ENCODE measurements around the gene TBX15.
"Not testable (repeated sequence)": the region's sequence is repeated elsewhere in the genome, so short reads cannot be mapped to it uniquely, and the experiment has no call there.

Gene TBX15

DNA sequence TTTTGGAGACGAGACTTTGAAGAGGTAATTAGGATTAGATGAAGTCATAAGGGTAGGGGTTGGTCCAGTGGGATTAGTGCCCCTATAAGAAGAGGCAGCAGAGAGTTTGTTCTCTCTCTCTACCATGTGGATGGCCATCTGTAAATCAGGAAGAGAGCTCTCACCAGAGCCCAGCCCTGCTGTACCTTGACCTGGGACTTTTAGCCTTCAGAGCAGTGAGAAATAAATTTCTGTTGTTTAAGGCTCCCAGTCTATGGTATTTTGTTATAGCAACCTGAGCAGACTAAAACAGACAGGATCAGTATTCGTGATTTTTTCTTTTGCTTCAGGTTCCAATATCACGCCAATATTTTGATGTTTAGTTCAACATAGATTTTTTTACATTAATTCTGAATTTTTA lies 30.0 kb downstream of the TBX15 start:
- DNase-seq = no peak

DNA sequence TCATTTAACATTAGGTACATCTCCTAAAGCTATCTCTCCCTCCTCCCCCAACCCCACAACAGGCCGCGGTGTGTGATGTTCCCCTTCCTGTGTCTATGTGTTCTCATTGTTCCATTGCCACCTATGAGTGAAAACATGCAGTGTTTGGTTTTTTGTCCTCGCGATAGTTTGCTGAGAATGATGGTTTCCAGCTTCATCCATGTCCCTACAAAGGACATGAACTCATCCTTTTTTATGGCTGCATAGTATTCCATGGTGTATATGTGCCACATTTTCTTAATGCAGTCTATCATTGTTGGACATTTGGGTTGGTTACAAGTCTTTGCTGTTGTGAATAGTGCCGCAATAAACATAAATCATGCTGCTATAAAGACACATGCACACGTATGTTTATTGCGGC lies 30.6 kb downstream of the TBX15 start:
- not testable (repeated sequence) for DNase-seq

DNA sequence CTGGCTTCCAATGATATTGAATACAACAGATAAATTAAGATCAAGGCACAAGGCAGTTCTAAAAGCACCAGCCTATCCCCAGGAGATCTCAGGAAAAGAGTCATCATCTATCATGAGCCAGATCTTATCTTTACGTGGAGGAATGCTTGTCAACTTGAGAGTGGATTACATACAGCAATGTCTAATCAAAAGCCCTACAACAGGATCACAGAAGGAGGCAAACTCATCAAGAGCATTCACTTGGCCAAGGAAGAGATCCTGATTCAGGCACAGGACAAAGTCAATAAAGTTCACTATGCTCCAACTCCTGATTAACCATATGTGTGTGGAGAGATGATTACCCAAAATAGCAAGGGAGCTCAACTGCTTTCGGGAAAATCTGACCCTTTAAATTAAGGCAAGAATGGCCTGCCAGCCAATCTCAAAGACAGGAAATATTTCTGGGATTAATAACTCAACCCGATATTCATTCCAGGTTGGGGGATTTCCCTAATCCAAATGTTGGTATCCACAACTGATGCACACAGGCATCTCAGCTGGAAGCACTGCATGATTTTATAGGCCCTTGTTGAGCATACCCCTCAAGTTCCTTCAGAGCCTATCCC lies 33.7 kb downstream of the TBX15 start:
- no peak for DNase-seq

DNA sequence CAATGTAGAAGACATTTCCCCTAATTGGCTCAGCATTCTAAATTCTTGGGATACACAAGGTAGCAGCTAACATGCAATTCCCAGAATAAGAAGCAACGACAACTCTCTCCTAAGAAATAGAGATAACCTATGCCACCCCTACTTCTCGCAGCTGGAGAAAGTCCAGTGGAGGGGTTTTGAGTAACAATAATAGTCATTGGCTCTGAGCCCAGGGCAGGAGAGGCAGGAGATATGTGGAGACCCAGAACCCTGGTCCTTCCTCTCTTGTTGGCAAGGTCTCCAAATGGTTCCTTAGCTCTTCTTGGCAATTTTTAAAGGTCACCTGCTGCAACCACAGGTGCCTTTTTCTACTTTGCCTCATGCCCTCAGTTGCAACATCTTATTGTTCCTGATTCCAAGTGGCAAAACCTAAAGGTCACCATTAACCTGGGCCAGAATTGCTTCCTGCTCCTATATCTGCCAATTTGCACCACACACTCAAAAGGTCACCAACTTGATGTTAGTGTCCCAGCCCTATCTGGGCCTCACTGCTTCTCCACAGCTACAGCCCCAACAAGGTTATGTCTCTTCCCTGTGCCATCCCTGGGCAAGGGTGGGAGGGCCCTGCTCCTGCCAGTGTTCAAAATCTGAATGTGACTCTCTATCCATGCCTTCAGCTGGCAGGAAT lies 36.7 kb downstream of the TBX15 start:
- DNase-seq = no peak

- DNase-seq = no peak
Measured at GRCh38 chr1:118949315-118949714, 38.8 kb downstream of the TBX15 start.

GRCh38 chr1:118948846-118949245 lies 39.3 kb downstream of the TBX15 start:
- no peak for DNase-seq

DNA sequence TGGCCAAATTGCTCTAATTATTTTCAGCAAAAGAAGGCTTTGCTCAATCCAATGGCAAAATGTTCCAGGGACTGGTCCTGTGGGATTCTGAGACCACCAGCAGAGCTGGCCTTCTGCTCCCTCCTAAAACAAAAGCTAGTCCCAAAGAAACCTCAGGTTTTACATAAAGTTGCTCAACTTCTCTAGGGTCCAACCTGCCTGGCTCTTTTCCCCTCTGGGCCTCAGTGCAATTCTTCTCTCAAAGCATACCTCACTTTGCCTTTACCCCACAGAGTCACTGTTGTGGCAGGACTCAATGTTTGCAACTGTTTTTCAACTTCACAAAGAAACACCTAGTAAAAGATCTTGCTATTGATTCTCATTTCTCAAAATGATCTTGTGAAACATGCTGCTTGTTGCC lies 39.8 kb downstream of the TBX15 start:
- DNase-seq = no peak

GRCh38 chr1:118947790-118948189 lies 40.4 kb downstream of the TBX15 start:
- no peak for DNase-seq

DNA sequence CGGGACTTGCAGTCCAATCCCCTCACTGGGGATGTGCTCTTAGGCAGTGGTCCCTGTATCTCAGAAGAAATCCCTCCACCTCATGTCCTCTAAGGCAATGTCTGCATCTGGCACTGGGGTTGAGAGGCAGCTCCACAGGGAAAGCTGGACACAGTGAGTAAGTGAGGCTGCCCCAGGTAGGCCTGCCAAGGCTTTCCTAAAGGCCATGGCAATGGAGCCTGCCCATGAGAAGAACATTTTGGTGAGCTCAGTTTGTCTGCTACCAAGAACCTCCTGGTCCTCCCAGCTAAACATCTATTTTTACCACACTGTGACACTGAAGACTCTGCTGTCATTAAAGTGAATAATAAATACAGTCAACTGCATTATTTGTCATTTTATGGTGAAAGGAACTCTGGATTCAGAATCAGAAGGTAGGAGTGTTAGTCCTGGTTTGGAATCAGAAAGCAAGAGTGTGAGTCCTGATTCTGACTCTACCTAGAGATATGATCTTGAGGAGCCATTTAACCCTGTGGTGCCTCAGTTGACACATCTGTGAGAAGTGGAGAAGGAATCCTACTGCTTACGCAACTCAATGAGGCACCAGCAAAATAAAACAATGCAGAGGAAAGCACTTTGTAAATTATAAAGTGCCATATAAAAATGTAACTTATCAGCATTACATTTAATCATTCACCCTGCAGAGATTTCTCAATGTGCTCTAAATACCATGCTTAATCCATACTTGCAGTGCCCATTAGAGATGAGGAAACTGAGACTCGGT lies 41.0 kb downstream of the TBX15 start:
- no peak for DNase-seq

- DNase-seq = no peak
Measured at GRCh38 chr1:118945489-118945888, 42.7 kb downstream of the TBX15 start.

GRCh38 chr1:118944546-118944945 lies 43.6 kb downstream of the TBX15 start:
- no peak for DNase-seq

GRCh38 chr1:118944133-118944532 lies 44.0 kb downstream of the TBX15 start:
- no peak for DNase-seq

- DNase-seq = no peak
Measured at GRCh38 chr1:118940957-118941356, 47.2 kb downstream of the TBX15 start.

DNA sequence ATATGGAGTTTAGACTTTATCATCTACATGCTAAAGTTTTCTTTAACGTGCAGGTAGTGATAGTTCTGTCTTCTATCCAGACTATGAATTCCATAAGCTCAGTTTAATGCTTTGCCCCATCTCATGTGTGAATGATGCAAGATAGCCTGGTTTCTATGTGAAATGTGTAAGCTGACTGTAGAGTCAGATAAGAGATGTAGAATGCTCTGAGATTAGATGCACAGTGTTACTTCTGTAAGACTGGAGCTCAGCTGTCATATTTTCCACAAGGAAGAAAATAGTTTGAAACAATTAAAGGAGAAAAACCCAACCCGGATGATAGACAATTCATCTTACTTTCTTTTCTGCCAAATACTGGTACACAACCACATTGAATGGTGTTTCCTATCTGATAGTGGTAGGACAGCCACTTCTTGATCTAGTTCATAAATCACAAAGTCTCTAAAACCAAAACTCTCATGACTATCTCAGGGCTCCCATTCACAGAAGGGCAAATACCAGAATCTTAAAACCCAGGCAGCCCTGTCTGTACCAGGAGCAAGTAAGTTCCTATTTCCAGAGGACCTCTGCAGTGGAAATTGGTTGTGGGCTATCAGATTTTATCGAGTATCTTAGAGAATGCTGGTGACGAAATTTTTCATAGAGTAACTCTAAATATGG lies 50.6 kb downstream of the TBX15 start:
- DNase-seq = no peak

DNA sequence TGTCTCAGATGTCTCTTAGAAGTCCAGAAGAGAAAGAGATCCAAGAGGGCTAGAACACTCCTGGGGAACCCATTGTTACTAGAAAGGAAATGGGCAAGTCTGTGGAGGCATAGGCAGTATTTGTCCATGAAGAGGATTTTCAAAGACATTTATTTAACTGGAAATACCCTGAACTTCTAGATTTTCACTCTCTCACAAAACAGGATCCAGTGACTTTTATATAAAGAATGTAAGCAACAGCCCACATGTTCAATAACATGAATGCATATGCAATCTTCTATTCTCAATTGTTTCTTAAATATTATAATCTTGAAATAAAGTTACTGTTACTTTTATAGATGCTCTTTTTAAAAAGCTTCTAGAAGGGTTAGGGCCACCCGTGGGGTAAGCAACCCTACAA lies 53.4 kb downstream of the TBX15 start:
- no peak for DNase-seq

- DNase-seq = no peak
Measured at GRCh38 chr1:118933051-118933781, 54.9 kb downstream of the TBX15 start.

- no peak for DNase-seq
Measured at GRCh38 chr1:118931876-118932275, 56.3 kb downstream of the TBX15 start.

DNA sequence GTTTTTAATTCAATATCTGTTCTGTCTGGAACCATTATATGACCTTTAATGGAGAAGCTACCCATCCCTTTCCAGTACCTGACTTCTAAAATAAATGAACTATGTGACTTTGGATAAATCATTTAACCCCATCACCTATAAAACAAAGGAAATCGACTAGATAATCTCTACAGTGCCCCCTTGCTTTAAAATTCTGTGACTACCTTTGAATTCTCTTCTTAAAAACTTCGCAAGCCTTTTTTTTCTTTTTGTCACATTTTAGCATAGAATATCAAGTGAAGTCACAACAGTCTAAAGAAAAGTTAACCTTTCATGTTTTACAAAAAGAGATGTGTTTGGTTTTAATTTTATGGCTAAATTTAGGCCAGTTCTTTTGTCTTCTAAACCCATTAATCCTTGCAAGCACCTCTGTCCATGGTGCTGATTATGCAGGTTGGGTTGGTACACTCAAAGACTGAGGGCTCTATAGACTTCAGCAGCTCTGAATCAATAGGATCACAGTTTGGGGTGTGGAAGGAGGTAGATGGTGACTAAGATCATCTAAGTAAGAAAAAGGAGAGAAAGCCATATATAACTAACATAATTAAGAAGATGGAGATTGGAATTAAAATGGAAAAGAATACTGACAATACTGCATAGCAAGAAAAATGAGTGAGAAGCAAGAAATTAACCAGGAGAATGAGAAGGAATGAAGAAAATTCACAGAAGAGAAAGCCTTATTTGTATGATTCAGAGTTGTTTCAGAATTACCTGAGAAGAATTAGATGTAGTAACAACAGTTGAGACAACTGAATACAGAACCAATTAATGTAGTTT lies 59.2 kb downstream of the TBX15 start:
- no peak for DNase-seq

GRCh38 chr1:118927427-118928187 lies 60.5 kb downstream of the TBX15 start:
- no peak for DNase-seq

- DNase-seq = no peak
Measured at GRCh38 chr1:118926261-118926660, 61.9 kb downstream of the TBX15 start.

DNA sequence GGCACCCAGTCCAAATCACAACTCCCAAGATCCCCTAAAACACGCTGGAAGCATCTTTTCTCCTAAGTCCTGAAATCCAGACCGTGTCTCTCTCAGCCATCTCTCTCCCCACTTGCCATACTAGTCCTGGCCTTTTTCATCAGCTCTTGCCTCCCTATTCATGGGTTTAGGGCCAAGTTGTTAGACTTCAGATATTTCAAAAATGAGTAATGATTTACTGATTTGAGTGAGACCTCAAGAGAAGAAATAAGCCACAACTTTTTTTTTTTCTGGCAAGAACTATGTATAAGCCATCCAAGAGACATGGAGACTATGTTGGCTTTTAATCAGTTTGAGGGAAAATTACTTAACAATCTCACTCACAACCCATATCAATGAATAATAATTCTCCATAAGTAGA lies 62.5 kb downstream of the TBX15 start:
- no peak for DNase-seq

Data from SW 1271 (cell line).